ENCODE data around the gene TNS2. TPM values are rescaled to one million over a fixed set of nuclear protein-coding genes. Genes with fewer than 3 reads are reported as not detected.

The TNS2 gene
- total and polyA plus RNA-seq, 2 experiments from 2014 or later: 1.8 to 6.9 TPM

DNA sequence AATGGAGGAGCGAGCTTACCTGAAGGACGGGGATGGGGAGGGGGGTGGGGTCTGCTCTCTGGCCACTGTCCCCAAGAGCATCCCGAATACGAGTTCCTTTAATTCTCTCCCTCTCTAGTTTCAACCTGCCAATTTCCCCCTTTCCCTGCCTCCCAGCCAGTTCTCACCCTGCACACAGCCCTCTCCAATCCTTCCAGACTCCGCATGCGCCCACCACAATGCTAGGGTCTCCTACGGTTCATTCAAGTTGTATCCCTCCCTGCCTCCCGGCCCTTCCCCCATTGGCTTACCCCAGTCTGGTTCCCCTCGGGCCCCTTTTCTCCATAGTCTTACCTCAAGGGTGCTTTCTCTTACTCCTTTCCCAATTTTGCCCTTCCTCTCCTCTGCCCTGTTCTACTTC, 46.9 kb downstream of the TNS2 start (continued):
- TF ChIP-seq ZNF462 (CRISPR knock-in tag; IDR thresholded peaks at IDR 0.05) (no peak), POLR2AphosphoS5 (IDR thresholded peaks at IDR 0.05; ENCODE audit: low read depth) (no peak)

DNA sequence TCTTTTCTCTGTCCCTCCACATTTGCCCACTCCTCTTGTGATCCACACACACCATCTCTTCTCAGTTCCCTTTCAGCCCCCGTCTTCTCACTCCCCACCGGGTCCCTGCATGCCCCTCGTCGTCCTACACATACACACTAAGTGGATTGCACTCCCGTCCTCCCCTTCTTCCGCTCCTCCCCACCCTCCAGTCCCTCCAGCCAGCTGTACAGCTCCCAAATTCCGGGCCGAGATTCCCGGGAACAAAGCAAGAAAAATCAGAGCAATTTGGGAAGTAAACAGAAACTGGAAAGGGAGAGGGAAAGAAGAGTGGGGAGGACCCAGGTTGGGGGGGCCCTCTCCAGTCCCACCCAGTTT, 47.3 kb downstream of the TNS2 start:
- Histone ChIP-seq H4K20me1 (replicated peaks; ENCODE audit: insufficient read depth) (no peaks in the 10 kb centered on the region), H3K4me3 (peak overlapping the region; percentile 96), H3K9me2 (ENCODE audit: insufficient read depth) (no peaks in the 10 kb centered on the region), H2AFZ (peak overlapping the region; percentile 95), H3K79me2 (replicated peaks; ENCODE audit: insufficient read depth) (no peaks in the 10 kb centered on the region), H3K36me3 (ENCODE audit: insufficient read depth) (no peaks in the 10 kb centered on the region), H3K27me3 (ENCODE audit: insufficient read depth) (peaks cover 26% of the 10 kb centered on the region), H3K27ac (ENCODE audit: low read depth) (no peak overlapping the region), H3F3A (replicated peaks; ENCODE audit: low read depth) (peaks cover 20% of the 10 kb centered on the region), H3K4me1 (ENCODE audit: insufficient read depth) (peaks cover 26% of the 10 kb centered on the region), H3K4me2 (peak overlapping the region; percentile 100)
- Mint-ChIP-seq H3K4me1 (peaks cover 32% of the 10 kb centered on the region), H3K9me3 (no peaks in the 10 kb centered on the region), H3K36me3 (ENCODE audit: low read depth) (no peaks in the 10 kb centered on the region; the same call in 2 of the 3 replicates), H3K27me3 (ENCODE audit: insufficient read depth, low read depth, poor library complexity) (peaks cover 35% of the 10 kb centered on the region), H3K27ac (no peak overlapping the region; the same call in 1 of the 2 replicates), H3K4me3 (peak overlapping the region; percentile 89)
- ATAC-seq: peak; percentile 47
- TF ChIP-seq ETS1 (IDR thresholded peaks at IDR 0.05) (0 out of 2 replicates have a peak, but pooled peaks have one; percentile 7), ZNF331 (CRISPR knock-in tag; IDR thresholded peaks at IDR 0.05; ENCODE audit: low read depth) (no peak)
- DNase-seq (ENCODE audit: low spot score): peak; percentile 66

Measured in GM23338 (cell line).